OCI-M2 (cell line): ENCODE measurements around the gene SMIM26.
A peak's percentile ranks its signal among the peaks of the same experiment; 100 is the strongest.

ENCODE experiments used
- DNase-seq: peaks from one replicate; lab custom pipeline; 2025; ENCODE audit not compliant: unreplicated experiment; lab: John Stamatoyannopoulos, UW

SMIM26 gene

DNA sequence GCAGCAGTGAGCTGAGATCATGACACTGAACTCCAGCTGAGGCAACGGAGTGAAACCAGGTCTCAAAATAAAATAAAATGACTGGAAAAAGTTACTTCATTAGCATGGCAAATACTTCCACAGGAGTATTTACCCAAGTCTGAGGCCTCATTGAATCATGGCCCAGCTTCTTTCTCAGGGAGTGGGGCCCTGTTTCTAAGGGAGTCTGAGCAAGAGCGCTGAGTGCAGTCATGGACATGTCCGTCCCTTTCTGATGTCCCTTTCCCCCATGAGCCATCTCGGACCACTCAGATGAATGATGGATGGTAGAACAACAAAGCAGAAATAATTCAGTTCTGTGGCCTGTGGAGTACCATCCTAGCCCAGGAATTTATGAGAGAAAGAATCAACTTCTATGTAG, 12.8 kb downstream of the SMIM26 start:
- no peak for DNase-seq

DNA sequence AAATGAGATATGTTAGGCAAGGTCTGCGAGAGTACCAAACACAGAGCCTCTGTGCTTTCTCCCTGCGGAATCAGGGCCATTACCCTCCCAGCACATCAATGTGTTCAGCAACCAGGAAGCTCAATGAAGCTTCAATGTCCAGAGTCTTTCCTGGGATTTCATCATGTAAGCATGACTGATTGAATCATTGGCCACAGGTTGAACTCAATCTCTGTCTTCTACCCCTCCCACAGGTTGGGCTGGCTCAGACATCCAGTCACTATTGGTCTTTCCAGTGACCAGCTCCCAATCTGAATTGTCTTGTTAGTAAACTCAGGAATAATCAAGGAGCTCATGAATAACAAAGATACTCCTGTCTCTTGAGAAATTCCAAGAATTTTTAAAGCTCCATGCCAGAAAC, 17.9 kb downstream of the SMIM26 start:
- no peak for DNase-seq

DNA sequence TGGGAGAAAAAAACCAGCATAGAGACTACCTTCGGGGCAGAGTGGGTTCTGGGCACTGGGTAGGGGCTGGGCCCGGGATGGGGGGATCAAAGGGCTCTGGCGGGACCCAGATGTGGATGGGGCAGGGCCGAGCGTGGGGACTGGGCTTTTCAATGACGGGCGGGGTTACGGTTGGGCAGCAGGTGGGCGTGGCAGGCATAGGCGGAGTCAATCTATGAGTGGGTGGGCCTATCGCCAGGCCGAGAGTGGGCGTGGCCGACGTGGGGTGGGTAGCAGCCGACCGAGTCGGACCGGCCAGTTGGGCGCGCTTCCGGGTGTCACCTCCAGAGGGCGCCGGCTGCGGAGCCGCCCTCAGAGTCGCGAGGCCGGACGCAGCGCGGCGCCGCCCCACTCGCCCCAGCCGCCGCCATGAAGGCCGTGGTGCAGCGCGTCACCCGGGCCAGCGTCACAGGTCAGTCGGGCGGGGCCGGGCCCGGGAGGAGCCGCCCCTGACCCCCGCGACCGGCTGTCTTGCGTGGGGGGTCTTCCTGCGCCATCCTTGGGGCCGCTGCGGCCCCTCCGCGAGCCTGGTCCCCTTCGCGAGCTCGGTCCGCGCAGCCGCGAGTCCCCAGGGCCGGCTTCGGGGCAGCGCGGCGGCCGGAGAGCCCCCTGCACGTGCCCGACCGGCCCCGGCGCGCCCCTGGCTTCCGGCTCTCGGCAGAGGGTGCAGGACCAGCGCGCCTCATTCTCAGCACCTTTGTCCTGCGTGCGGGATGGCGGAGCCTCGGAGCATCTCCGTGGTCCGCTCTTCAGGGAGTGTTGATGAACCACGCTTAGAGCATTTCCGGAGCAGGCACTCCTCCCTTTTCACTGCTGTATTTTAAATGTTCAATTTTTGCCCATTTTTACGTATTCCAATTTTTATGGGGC, 20.7 kb downstream of the SMIM26 start, which contains the start of gene DTD1:
TSS of gene DTD1 (plus strand) at position 390 of the 909 bp plus-strand sequence. CDS start at position 409, 19 bp downstream.
- peak; percentile 58 for DNase-seq

DNA sequence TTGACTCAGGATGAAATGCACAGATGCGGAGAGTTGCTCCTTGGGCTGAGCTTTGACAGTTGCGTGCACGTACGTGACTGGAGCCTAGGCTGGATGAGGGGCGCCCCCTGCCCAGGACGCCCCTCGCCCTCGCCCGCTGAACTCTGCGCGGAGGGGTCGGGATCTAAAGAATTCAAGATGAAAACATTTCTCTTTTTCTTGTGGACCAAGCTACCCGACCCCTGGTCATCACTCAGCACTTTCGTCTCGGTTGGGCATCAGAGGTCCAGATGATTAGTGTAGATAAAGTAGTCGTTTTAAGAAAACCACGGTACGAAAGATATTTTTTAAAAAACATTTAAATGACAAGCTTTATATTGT, 21.3 kb downstream of the SMIM26 start:
- no peak for DNase-seq

DNA sequence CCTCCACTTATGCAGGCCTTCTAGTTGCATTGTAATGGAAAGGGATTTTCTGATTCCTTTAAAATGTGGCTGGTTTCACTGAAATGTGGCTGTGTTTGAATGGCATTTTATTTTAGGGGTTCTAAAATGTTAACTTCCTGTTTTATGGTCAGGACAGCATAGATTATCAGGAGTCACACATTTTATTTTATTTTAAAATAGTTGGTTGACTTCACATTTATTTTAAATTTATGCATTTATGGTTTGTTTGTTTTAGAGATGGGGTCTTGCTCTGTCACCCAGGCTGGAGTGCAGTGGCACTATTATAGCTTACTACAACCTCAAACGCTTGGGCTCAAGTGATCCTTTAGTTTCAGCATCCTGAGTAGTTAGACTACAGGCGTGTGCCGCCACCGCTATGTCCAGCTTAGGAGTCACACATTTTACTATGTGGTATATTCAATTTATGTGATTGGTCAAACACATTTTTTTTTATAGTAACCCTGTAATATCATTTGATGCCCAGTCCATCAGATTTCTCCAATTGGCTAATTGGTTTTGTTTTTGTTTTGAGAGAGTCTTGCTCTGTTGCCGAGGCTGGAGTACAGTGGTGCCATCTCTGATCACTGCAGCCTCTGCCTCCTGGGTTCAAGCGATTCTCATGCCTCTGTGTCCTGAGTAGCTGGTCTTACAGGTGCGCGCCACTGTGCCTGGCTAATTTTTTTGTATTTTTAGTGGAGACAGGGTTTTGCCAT, 22.9 kb downstream of the SMIM26 start:
- no peak for DNase-seq

DNA sequence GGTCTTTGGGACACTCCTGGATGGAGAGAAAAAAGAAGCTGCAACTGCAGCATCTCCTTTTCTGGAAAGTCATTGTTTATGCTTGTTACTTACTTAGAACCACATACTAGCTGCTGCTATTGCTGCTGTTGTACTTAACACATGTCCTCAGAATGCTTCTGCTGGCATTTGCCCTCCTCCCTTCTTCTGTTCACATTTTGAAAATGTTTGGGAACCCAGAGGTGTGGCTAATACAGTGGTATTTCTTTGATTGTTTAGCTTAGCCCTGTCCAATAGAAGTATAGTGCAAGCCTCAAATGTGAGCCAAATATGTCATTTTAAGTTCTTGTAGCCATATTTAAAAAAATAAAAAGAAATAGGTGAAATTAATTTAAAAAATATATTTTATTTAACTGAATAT, 29.0 kb downstream of the SMIM26 start:
- DNase-seq = no peak

DNA sequence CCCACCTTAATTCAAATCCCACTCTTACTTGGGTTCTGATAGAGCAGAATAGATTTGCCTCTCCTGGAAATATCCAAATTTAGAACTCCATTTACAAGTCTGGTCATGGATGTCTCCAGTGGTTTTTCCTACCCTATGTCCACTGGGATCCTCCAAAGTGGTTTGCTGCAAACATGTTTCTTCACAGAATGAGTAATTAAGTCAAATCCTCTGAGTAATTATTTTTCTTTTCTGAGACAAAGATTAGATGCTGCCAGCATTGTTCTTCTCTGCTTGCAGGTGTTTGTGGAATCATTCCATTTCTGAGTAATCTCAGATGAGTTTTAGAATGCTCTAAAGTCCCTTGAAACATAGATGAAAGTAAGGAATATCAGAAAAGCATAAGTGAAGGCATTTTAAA, 42.5 kb downstream of the SMIM26 start:
- DNase-seq = no peak

DNA sequence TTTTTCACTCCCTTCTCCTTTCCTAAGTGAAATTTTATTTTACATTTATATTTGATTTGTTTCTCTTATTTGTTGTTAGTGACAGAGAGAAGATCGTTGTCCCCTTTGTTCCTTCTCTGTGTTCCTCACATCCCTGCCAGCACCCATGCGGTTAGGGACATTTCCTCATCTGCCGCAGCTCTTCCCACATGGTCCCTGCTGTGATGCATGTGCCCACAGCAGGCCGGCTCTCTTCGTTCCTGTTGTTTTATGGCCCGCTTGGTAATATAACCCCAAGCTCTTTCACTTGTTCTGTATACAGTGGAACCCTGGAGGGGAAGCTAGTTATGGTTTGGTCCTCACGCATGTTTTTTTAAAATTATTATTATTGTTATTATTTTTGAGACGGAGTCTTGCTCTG, 44.3 kb downstream of the SMIM26 start:
- no peak for DNase-seq

DNA sequence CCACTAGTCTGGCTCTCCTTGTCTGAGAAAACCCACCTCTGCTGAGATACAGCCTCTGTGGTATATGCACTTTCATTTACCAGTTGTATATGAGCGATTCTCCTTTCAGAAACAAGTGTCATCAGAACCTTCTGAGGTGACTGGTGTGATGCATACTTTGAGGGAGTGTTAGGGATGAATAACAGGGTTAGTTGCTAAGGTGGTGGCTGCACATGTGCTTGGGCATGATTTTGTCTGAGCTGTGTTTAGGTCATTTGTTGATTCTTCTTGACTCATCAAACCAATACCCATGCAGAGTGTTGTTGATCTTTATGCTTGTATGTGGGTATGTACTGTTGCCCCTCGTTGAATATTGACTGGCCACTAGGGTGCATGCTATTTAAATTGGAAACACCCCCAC, 46.3 kb downstream of the SMIM26 start:
- DNase-seq = no peak

DNA sequence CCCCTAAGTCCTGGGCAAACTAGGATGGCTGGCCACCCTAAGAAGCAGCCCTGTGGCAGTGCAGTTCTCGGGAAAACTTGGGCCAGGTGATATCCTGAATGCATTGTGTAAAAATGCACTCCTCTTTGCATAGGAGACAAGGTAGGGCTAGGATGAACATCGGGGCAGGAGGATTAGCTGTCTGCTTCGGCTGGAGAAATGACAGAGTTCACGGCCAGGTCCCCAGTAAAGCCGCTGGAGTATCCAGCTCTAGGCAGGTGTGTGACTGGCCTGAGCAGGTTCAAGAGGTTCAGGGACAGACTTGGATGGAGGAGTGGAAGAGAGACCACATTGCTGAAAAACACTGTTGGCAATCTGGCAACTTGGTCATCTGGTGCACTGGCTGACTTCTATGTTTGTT, 47.0 kb downstream of the SMIM26 start:
- no peak for DNase-seq

DNA sequence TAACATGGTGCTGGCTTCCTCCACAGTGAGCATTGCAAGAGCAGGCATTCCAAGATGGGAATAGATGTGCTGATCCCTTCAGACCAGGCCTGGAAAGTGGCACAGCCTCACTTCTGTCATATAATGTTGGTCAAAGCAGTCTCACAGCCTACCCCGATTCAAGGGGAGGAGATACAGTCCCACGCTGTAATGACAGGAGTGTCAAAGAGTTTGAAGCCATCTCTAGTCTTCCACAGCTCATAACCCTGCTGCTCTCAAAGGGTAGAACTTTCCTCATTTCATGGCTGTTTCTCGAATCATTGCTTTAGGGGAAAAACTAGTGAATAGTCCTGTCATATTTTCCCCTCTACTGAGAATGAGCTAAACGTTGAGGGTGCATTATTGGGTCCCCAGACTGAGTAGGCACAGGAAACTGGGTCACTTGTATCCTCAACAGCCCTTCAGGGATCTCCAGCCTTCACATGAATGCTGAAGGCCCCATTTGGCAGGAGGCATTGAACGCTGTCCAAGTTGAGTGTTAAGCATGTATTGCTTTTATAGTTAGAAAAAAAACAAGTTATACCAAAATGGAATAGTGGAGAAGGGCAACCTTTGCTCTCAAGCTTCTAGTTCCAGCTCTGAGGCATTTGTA, 47.9 kb downstream of the SMIM26 start:
- no peak for DNase-seq
